ENCODE results near the gene RIMBP2.
"Not testable (repeated sequence)": the region's sequence is repeated elsewhere in the genome, so short reads cannot be mapped to it uniquely, and the experiment has no call there.

The RIMBP2 gene

DNA sequence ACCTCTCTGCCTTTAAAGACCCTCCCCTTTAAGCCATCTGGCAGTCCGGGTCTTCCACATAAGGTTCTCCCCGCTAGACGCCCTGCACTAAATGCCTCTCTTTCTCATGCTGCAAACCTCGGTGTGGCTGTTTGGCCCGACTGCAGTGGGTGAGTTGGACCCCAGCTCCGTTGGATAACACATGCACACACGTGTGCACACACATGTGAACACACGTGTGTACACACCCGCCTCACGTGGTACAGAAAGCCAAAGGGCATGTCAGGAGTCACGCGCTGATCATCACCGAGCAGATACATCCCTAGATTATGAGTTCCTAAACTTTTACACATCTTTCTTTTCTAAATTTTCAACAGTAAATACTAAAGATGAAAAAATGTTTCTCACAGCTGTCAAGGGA is 68.3 kb downstream of the RIMBP2 start:
- Histone ChIP-seq H3K36me3 (ENCODE audit: insufficient read depth, low read length) (no peaks in the 10 kb centered on the region), H2AFZ (ENCODE audit: low read depth, low read length) (no peak overlapping the region), H3K4me2 (ENCODE audit: insufficient read depth, low read length) (no peak overlapping the region), H3K27ac (ENCODE audit: low read length) (no peak overlapping the region), H3K9me3 (ENCODE audit: insufficient read depth, low read length, severe bottlenecking) (peaks cover 6% of the 10 kb centered on the region), H3K4me3 (ENCODE audit: low read depth in 1 of 2, low read length in 2 of 2) (no peak overlapping the region), H3K27me3 (ENCODE audit: insufficient read depth, low read length, poor library complexity) (no peaks in the 10 kb centered on the region), H3K79me2 (ENCODE audit: insufficient read depth, low read length) (no peaks in the 10 kb centered on the region), H3K9ac (ENCODE audit: low read depth, low read length) (no peak overlapping the region), H4K20me1 (ENCODE audit: insufficient read depth, low read length) (no peaks in the 10 kb centered on the region), H3K4me1 (ENCODE audit: insufficient read depth, low read length) (no peaks in the 10 kb centered on the region)
- ATAC-seq (ENCODE audit: insufficient read depth, low read depth) = no peak
- no peak for TF ChIP-seq EZH2 (IDR thresholded peaks at IDR 0.05; ENCODE audit: borderline replicate concordance, low read depth, low read length, severe bottlenecking)
- TF ChIP-seq, protein P1, sequence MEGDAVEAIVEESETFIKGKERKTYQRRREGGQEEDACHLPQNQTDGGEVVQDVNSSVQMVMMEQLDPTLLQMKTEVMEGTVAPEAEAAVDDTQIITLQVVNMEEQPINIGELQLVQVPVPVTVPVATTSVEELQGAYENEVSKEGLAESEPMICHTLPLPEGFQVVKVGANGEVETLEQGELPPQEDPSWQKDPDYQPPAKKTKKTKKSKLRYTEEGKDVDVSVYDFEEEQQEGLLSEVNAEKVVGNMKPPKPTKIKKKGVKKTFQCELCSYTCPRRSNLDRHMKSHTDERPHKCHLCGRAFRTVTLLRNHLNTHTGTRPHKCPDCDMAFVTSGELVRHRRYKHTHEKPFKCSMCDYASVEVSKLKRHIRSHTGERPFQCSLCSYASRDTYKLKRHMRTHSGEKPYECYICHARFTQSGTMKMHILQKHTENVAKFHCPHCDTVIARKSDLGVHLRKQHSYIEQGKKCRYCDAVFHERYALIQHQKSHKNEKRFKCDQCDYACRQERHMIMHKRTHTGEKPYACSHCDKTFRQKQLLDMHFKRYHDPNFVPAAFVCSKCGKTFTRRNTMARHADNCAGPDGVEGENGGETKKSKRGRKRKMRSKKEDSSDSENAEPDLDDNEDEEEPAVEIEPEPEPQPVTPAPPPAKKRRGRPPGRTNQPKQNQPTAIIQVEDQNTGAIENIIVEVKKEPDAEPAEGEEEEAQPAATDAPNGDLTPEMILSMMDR (IDR thresholded peaks at IDR 0.05; ENCODE audit: borderline replicate concordance, extremely low read depth, low read length, poor library complexity, severe bottlenecking) = no peak
- DNase-seq = no peak

DNA sequence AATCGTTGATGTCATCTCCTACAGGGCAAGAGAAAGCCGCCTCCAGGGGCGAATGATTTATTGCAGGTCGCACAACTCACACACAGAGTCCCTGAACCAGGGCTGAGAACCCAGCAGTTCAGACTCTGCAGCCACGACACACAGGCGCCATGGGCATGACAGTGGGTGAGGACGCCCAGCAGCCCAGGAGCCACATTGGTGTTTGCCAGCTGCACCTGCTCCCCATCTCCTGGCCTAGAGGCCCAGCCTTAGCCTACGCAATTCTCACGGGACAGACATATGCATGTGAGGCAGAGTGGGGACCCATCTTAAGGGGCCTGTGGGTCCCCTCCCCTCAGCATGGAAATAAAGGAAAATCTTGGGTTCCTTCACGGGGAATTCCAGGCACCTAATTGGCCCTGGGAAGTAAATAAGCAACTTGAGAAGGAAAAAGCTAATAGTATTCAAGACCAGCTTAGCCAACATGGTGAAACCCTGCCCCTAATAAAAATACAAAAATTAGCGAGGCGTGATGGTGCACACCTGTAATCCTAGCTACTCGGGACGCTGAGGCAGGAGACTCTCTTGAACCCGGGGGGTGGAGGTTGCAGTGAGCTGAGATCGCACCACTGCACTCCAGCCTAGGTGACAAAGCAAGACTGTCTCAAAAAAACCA is 69.3 kb downstream of the RIMBP2 start:
- no peaks in the 10 kb centered on the region for H3K27me3 ChIP-seq (ENCODE audit: insufficient read depth, low read length, poor library complexity)
- TF ChIP-seq, protein P1 (IDR thresholded peaks at IDR 0.05; ENCODE audit: borderline replicate concordance, extremely low read depth, low read length, poor library complexity, severe bottlenecking) = no peak
- TF ChIP-seq EZH2 (IDR thresholded peaks at IDR 0.05; ENCODE audit: borderline replicate concordance, low read depth, low read length, severe bottlenecking) = no peak
- no peak overlapping the region for H3K4me3 ChIP-seq (ENCODE audit: low read depth in 1 of 2, low read length in 2 of 2)
- H2AFZ ChIP-seq (ENCODE audit: low read depth, low read length) = no peak overlapping the region
- no peak overlapping the region for H3K4me2 ChIP-seq (ENCODE audit: insufficient read depth, low read length)
- no peaks in the 10 kb centered on the region for H3K79me2 ChIP-seq (ENCODE audit: insufficient read depth, low read length)
- DNase-seq (no peak), ATAC-seq (ENCODE audit: insufficient read depth, low read depth) (no peak)
- H3K27ac ChIP-seq (ENCODE audit: low read length) = no peak overlapping the region
- H3K9ac ChIP-seq (ENCODE audit: low read depth, low read length) = no peak overlapping the region
- H3K36me3 ChIP-seq (ENCODE audit: insufficient read depth, low read length) = no peaks in the 10 kb centered on the region
- no peaks in the 10 kb centered on the region for H3K4me1 ChIP-seq (ENCODE audit: insufficient read depth, low read length)
- H3K9me3 ChIP-seq (ENCODE audit: insufficient read depth, low read length, severe bottlenecking) = peaks cover 6% of the 10 kb centered on the region
- H4K20me1 ChIP-seq (ENCODE audit: insufficient read depth, low read length) = no peaks in the 10 kb centered on the region

DNA sequence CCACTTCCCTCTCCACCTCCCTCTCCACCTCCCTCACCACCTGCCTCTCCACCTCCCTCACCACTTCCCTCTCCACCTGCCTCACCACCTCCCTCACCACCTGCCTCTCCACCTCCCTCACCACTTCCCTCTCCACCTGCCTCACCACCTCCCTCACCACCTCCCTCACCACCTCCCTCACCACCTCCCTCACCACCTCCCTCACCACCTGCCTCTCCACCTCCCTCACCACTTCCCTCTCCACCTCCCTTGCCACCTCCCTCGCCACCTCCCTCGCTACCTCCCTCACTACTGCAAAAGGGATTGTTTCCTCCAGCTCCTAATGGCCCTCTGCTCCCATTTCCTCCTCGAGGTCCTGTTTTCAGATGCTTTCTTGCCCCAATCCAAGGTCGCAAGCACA is 69.9 kb downstream of the RIMBP2 start:
- not testable (repeated sequence) for H3K36me3 ChIP-seq (ENCODE audit: insufficient read depth, low read length); H2AFZ ChIP-seq (ENCODE audit: low read depth, low read length); H3K4me3 ChIP-seq (ENCODE audit: low read depth in 1 of 2, low read length in 2 of 2); H3K27ac ChIP-seq (ENCODE audit: low read length); ATAC-seq (ENCODE audit: insufficient read depth, low read depth); H3K9me3 ChIP-seq (ENCODE audit: insufficient read depth, low read length, severe bottlenecking); H3K27me3 ChIP-seq (ENCODE audit: insufficient read depth, low read length, poor library complexity); H3K79me2 ChIP-seq (ENCODE audit: insufficient read depth, low read length); H4K20me1 ChIP-seq (ENCODE audit: insufficient read depth, low read length); H3K9ac ChIP-seq (ENCODE audit: low read depth, low read length); H3K4me1 ChIP-seq (ENCODE audit: insufficient read depth, low read length); H3K4me2 ChIP-seq (ENCODE audit: insufficient read depth, low read length)
- peak; percentile 17 for DNase-seq

DNA sequence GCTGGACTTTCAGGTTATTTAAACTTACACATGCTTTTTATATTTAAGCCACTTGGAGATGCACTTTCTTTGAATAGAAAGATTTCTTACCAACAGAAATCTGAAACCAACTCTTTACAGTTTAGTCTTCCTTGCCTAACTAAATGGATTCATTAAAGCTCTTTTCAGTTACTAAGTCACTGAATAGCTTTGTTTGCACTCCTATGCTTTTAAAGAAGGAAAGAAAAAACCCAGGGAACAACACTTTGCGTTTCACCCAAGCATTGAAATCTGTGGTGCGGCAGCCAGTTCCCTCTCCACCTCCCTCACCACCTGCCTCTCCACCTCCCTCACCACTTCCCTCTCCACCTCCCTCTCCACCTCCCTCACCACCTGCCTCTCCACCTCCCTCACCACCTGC is 70.3 kb downstream of the RIMBP2 start:
- ATAC-seq (ENCODE audit: insufficient read depth, low read depth) (no peak), DNase-seq (no peak)
- Histone ChIP-seq H3K27ac (ENCODE audit: low read length) (no peak overlapping the region), H4K20me1 (ENCODE audit: insufficient read depth, low read length) (no peaks in the 10 kb centered on the region), H3K4me1 (ENCODE audit: insufficient read depth, low read length) (no peaks in the 10 kb centered on the region), H3K9me3 (ENCODE audit: insufficient read depth, low read length, severe bottlenecking) (peaks cover 6% of the 10 kb centered on the region), H3K27me3 (ENCODE audit: insufficient read depth, low read length, poor library complexity) (no peaks in the 10 kb centered on the region), H3K9ac (ENCODE audit: low read depth, low read length) (no peak overlapping the region), H3K4me2 (ENCODE audit: insufficient read depth, low read length) (no peak overlapping the region), H2AFZ (ENCODE audit: low read depth, low read length) (no peak overlapping the region), H3K36me3 (ENCODE audit: insufficient read depth, low read length) (no peaks in the 10 kb centered on the region), H3K79me2 (ENCODE audit: insufficient read depth, low read length) (no peaks in the 10 kb centered on the region), H3K4me3 (ENCODE audit: low read depth in 1 of 2, low read length in 2 of 2) (no peak overlapping the region)
- TF ChIP-seq, protein P1 (IDR thresholded peaks at IDR 0.05; ENCODE audit: borderline replicate concordance, extremely low read depth, low read length, poor library complexity, severe bottlenecking) = no peak
- TF ChIP-seq EZH2 (IDR thresholded peaks at IDR 0.05; ENCODE audit: borderline replicate concordance, low read depth, low read length, severe bottlenecking) = no peak
